NCI-H524 treated with DMSO at 0.1 percent for 48 hours (cell line): Measurements from ENCODE around the gene ERI3.

Experiments
- DNase-seq: peaks from one replicate; lab custom pipeline; 2025; lab: John Stamatoyannopoulos, UW

Gene ERI3

DNA sequence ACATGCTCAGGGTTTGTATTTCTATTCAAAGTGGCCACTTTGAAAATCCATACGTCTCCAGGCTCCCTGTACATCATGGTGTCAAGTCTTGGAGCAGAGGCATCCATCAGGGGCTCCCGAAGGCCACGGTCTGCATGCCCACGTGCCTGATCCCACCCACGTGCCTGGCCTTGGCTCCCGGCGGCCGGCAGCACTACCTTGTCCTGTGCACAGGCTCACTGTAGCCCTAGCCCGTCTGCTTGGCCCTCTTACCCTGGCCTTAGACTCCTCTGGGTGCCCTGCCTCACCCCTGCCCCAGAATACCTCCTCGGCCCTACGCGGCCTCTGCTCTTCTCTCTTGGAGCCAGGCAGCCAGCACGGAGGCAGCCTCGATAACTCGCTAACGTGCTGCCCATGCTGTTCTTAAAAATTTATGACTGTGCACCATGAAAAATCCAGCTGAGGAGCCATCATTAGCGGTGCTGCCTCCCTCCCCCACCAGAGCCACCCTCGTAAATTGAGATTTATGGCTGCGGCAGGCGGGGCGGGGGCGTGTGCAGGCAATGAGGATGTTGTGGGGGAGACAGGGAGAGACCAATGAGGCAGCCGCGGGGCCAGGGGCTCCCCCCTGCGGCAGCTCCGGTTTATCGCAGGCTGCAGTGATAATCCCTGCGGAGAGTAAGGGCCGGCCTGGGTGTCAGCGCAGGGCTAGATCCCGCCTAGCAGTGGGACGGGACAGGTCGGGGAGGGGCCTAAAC, 117.2 kb downstream of the ERI3 start:
- no peak for DNase-seq

- no peak for DNase-seq
Observed at GRCh38 chr1:44236490-44237272, 118.4 kb downstream of the ERI3 start.

GRCh38 chr1:44235808-44236207, 119.2 kb downstream of the ERI3 start:
- no peak for DNase-seq

DNA sequence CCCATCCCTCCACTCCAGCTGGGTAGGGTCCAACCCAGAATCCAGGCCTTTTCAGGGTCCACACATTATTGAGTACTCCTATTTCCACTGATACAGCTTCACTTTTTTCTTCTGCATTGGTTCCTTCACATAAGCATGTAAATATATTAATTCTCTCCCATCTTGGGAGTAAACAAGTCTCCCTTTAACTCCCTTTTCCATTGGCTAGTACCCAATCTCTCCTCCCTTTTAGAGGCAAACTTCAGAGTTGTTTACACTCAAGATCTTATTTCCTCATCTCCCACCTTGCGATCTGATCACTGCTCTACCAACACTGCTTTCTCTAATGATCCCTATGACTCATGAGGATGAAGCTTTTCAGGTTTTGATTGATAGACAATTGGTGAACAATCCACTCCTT, 121.5 kb downstream of the ERI3 start:
- no peak for DNase-seq

DNA sequence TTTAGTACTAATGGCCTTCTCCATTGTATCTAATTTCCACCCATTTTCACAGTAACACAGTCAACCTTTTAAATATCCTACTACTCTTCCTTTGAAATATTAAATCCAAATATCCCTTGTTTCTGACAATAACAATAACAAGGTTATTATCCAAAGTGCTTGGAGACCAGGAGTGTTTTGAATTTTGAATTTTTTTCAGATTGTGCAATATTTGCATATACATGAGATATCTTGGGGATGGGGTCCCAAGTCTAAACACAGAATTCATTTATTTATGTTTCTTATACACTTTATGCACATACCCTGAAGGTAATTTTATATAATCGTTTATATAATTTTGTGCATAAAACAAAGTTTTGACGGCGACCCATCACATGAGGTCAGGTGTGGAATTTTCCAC, 124.3 kb downstream of the ERI3 start:
- DNase-seq = no peak

GRCh38 chr1:44229435-44230167, 125.5 kb downstream of the ERI3 start:
- DNase-seq = no peak

DNA sequence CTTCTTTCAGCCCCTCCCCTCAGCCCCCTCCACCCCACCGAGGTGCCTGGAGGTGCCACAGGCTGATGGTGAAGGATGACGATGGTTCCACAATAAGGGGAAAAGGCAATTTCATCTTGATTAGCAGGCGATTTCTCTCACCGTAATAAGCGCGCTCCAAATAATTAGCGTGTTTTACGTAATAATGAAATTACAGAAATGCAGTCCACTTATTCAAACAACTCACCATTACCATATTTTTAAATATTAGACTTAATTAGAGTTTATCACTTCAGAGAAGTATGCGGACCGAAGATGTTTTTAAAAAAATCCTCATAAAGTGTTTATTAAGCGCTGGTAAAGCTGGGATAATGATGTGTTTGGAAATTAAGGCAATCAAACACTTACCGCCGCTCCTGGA, 126.8 kb downstream of the ERI3 start:
- DNase-seq = no peak

GRCh38 chr1:44227211-44227610, 127.8 kb downstream of the ERI3 start:
- DNase-seq = no peak

DNA sequence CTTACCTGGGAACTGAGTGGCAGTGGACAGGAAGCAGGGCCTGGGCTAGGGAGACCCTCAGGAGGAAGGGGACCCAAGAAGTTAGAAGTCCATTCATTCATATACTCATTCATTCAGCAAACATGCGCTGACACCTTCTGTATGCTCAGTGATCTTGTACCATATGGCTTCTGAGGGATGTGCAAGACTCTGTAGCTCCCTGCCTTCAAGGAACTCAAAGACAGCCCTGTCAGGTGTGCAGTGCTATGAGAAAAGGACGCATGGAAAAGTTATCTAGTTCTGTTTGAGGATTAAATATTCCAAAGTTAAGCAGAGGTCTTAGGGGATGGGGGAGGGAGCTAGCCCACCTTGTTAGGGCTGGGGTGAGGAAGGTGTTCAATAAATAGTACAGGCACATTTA, 129.3 kb downstream of the ERI3 start:
- DNase-seq = no peak

- DNase-seq = no peak
Observed at GRCh38 chr1:44223187-44223610, 131.9 kb downstream of the ERI3 start.

- DNase-seq = no peak
Observed at GRCh38 chr1:44222397-44223186, 132.5 kb downstream of the ERI3 start.

DNA sequence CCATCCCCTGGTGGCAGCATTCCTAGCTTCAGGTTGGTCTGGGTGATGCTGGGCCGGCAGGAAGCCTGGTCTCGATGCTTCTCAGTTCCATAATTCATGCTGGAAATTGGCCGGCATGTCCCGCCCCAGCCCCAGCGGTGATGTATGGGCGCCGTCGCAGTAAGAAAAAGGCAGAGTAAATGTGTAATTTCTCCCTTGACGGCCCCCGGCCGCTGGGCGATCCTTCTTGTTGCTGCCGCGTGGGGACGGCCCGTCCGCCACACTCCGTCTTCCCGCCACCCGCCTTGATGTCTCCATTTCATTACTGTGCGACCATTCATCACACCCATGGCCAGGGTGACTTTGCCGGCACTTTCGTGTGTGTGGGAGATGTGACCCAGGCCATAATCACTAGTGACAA, 133.3 kb downstream of the ERI3 start:
- no peak for DNase-seq

DNA sequence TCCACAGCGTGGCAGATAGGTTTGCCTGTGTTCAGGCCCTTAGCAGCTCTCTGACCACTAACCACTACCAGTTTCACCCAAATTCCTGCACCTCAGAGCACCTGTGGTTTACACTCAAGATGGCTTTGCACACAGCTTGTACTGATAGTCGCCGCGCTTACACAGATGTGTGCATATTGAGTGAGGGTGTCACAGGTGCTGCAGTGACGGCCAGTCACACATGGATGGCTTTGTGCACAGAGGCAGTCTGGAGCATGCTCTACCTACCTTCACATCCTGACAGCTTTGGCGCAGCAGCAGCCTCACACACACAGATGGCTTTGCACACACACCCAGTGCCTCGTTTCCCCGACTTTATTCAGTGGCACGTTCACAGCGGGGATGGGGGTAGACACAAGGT, 134.3 kb downstream of the ERI3 start:
- no peak for DNase-seq

DNA sequence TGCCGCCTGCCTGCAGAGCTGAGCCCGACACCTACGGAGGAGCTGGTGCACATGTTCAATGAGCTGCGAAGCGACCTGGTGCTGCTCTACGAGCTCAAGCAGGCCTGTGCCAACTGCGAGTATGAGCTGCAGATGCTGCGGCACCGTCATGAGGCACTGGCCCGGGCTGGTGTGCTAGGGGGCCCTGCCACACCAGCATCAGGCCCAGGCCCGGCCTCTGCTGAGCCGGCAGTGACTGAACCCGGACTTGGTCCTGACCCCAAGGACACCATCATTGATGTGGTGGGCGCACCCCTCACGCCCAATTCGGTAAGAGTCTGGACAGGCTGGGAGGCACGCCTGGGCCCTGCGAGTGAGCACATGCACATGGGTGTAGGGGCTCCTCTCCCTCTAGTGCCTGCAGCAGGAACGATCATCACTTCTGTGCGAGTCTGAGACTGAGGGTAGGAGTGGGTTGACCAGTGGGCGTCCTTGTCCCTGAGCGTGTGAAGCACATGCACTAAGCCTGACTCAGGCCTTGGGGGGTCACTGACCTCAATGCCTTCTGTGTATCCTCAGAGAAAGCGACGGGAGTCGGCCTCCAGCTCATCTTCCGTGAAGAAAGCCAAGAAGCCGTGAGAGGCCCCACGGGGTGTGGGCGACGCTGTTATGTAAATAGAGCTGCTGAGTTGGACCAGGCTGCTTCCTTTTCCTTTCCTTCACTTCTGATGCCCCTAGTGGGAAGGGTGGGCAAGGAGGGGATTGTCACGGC, 134.9 kb downstream of the ERI3 start:
- no peak for DNase-seq

GRCh38 chr1:44219301-44219626, 135.8 kb downstream of the ERI3 start:
- no peak for DNase-seq

DNA sequence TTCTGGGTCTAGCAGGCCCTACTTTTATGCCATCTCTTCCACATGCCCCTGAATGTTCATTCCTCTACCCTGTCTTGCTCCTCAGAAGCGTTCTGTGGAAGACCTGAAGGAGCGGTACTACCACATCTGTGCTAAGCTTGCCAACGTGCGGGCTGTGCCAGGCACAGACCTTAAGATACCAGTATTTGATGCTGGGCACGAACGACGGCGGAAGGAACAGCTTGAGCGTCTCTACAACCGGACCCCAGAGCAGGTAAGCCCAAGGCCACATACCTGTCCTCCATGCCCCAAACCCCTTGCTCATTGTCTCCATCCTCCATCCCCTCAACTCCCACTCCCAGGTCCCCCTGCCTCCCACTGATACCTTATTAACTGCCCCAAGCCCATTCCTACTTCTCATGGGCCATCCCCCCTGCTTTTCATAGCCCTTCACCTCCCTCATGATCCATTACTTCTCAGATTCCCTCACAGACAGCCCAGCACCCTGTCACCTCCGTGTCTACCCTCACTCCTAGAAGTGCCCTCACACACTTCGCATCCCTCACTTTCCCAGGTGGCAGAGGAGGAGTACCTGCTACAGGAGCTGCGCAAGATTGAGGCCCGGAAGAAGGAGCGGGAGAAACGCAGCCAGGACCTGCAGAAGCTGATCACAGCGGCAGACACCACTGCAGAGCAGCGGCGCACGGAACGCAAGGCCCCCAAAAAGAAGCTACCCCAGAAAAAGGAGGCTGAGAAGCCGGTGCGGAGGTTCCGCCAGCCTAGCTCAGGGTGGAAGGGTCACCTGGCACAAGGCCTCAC, 136.4 kb downstream of the ERI3 start:
- DNase-seq = no peak

GRCh38 chr1:44217809-44218410, 137.1 kb downstream of the ERI3 start:
- peak; percentile 35 for DNase-seq

DNA sequence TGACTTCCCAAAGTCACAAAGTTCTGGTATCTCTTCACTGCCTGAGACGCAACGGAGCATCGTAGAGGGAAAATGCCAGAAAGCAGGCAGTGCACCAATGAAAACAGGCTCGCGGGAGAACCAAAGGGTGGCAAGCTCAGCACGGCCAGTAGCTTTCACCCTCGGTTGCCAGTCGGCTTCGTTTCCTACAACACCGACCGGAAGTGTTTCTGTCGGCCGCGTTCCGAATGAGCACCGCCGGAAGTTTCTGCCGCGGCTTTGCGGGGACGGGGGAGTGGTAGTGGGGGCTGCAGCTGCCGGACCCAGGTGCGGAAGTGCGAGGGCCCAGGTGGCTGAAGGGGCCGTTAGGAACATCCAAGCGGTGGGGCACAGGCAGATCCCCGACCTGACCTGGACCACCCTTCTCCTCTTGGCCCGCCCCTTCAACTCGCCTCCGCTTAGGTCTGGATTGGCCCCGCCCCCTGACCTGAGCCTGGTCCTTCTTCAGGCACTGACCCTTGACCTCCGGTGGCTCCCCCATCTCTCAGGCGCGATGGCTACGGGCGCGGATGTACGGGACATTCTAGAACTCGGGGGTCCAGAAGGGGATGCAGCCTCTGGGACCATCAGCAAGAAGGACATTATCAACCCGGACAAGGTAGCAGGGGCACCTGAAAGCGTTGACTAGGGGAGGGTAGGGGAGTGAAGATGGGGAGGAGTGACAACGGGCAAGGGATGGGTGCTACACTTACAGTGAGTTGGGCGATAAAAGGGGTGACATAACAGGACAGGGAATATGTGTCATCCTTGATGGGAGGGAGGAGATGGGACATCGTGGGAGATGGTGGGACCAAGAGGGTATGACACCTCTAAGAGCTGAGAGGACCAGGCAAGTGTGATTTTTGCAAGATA, 141.6 kb downstream of the ERI3 start, which contains the start of gene DMAP1:
Gene DMAP1, plus strand, starts transcription at position 250 of the 891 bp plus-strand sequence. Its CDS starts 283 bp downstream, at position 533.
- DNase-seq = peak; percentile 31
